ENCODE measurements around the gene JMJD8.

Gene JMJD8, protein sequence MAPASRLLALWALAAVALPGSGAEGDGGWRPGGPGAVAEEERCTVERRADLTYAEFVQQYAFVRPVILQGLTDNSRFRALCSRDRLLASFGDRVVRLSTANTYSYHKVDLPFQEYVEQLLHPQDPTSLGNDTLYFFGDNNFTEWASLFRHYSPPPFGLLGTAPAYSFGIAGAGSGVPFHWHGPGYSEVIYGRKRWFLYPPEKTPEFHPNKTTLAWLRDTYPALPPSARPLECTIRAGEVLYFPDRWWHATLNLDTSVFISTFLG

DNA sequence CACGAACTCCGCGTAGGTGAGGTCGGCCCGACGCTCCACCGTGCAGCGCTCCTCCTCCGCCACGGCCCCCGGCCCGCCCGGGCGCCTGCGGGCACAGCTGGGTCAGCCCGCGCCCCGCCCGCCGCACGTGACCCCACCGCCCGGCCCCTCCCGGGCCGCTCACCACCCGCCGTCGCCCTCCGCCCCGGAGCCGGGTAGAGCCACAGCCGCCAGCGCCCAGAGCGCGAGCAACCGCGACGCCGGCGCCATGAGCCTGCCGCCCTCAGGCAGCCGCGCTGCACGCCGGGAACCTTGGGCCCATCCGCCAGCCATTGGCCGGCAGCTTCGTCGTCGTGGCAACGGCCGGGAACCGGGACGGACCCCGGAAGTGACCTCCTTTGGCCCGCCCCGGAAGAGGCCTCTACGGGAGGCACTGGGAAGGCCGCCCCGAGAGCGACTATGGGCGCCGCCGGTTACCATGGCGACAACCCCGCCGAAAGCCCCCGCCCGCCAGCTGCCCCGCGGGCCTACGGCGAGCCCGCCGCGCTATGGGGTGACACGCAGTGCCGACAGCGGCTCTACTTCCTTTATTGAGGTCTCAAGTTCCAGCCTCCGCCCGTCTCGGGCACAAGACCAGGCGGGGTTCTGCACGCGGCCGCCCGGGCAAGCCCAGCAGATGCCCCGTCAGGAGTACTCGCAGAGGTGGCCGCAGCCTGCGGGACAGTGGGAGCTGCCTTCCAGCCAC is at the start of gene JMJD8:
TSS of gene JMJD8 (minus strand) at position 264 of the 724 bp plus-strand sequence. CDS start at position 249, 15 bp downstream.
- peak; percentile 98 for DNase-seq

DNA sequence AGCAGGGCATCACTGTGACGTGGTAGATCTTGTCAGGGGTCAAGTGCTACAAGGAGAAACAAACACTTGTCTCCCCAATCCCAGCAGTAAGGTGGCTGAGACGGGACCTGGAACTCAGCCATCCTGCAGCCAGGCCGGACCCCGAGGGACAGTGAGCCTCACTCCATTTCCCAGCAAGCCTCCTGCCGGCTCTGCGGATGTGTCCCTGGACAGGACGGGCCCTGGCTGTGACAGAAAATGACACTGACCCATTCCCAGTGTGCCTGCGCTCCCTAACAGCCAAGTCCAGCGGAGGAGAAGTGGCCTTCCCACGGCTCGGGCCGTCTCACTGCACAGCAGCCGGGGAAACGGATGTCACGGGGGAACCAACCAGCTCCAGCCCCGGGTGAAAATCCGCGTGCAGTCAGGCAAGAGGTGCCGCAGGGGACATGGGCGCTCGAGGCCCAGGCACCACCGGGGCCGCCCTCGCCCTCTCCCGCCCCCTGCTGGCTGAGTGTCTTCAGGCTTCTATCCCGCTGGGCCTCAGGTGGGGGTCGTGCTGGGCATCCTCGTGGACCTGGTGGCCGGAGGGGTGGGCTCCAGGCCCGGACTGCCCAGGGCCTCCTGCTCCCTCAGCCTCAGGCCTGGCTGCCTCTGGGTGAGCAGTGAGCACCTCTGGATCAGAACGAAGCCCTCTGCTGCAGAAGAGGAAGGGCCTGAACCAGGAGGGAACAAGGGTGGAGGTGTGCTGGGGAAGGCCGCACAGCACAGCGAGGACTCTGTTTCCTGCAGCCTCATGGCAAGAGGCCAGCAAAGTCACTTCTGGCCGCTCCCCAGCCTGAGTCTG is 49.5 kb upstream of the JMJD8 start:
- peak; percentile 61 for DNase-seq

DNA sequence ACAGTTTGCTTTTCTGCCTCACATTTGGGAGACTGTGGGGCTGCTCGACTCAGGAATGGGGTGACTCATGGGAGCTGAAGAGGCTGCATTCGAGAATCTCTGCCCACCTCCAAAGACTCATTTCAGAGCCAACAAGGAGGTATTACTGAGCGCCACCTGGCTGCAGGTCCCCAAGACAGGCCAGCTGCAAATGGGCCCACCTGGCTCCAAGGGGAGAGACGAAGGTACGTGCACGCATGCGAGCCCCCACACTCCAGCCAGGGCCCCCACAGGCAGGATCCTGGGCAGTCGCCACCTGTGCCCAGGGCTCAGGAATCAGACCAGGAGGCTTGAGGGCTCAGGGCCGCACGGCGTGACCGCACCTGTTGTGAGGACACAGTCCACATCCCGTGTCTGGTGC is 48.8 kb upstream of the JMJD8 start:
- DNase-seq, result no peak

DNA sequence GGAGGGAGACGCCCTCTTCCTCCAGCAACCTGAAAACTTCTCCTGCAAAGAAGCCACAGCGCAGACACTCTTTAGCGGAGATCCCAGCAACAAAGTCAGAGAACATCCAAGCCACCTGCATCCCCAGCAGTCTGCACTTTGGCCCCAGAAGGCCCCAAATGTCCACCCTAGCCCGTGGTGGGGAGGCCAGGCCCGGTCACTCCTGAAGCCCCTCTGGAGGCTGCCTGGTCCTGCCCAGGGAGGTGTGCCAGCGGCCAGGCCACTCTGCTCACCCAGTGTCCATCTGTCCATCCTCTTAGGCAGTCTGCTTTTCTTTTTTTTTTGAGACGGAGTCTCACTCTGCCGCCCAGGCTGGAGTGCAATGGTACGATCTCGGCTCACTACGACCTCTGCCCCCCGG is 48.2 kb upstream of the JMJD8 start:
- DNase-seq, result no peak

DNA sequence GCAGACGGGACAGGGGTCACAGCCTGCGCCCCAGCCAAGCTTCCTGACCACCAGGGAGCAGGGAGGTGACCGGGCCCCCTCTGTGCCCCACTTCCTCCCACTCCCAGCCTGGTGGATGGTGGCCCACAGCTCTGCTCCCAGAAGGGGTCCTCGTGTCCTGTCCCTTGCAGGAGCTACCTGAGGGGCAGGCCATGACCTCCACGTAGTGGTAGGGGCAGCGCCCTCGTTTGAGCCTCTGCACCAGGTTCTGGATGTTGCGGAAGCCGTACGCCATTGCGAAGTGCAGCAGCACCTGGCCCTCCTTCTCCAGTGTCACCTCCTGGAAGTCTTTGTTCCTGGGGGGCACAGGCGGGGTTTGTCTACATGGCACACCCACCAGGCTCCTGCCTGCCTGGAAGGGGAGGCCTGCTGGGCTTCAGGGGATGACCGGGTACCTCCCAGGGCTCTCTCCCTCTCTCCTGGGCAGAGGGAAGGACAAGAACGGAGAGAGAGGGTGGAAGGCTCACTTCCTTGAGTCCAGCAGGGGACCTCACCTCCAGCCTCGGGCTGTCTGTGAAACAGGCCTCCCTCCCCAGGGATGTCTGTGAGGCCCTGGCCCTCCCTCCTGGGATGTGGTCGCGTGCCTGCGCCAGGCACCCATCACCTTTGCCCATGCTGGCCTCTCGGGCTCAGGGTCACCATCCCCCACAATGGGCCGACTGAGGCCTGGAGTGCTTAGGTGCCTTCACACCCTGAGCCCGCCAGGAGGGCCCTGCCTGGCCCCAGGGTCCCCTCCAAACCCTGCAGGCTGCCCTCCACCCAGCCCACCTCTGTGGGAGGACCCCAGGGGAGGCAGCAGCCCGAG is 46.8 kb upstream of the JMJD8 start:
- no peak for DNase-seq

DNA sequence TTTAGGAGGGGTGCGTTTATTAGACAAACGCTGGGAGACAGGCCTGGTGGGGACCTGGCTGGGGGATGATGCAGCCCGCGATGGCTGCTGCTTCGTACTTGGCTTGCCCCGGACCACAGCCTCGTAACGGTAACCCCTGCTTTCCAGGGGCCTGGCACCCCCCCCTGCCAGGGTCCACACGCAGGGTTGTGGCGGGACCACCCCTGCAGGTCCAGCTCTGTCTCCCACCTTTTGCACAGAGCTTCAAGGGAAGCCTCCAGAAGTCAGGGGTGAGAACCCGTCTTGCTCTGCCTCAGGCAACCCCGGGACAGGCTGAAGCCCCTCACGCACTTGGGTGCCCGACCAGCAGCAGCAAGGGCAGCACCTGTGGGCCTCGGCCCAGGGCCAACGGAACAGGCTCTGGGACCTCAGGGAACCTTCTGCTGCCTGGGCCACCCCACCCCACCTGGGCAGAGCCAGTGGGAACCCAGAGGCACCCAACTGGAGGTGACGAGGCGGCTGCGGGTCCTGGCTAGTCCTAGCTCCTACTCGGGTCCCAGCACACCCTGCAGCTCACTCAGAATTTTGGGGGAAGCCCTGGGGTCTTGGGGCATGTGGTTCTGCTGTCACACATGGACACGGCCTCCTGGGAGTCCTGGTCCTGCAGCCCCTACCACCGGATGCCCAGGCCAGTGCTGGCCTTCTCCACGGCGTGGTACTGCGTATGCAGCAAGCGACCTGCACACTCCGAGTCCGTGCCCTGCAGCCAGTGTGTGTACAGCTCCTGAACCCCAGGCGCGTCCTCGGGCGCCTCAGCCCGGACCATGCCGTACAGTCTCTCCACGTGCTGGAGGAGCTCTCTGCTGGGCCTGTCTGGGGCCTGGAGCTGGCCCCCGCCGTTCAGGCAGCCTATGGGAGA is 45.9 kb upstream of the JMJD8 start:
- DNase-seq, result no peak

DNA sequence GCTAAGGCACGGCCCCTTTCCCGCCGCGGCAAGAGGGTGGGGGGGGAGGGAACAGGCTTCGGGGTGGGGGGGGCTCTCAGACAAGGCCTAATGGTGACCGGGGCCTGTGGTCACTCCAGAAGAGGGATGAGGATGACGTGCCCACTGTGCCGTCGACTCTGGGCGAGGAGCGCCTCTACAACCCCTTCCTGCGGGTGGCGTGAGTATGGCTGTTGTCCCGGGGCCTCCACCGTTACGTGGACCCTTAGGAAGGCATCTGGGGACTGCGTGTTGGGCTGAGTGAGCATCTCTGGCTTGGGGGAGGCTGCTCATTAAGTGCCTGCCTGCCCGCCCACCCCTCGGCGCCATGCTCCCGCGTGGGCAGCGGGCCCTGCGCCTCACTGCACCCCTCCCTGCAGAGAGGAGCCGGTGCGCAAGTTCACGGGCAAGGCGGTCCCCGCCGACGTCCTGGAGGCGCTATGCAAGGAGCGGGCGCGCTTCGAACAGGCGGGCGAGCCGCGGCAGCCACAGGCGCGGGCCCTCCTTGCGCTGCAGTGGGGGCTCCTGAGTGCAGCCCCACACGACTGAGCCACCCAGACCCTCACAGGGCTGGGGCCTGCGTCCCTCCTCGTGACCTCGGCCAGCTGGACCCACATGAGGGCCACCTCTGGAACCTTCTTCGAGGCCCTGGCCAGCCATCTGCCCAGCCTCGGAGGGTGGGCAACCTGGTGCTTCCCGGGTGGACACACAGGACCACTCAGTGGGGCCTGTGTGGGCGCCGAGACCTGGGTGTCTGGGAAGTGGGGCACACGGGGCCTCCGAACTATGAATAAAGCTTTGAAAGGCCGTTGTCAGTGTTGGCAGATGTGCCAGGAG is 45.0 kb upstream of the JMJD8 start:
- no peak for DNase-seq

DNA sequence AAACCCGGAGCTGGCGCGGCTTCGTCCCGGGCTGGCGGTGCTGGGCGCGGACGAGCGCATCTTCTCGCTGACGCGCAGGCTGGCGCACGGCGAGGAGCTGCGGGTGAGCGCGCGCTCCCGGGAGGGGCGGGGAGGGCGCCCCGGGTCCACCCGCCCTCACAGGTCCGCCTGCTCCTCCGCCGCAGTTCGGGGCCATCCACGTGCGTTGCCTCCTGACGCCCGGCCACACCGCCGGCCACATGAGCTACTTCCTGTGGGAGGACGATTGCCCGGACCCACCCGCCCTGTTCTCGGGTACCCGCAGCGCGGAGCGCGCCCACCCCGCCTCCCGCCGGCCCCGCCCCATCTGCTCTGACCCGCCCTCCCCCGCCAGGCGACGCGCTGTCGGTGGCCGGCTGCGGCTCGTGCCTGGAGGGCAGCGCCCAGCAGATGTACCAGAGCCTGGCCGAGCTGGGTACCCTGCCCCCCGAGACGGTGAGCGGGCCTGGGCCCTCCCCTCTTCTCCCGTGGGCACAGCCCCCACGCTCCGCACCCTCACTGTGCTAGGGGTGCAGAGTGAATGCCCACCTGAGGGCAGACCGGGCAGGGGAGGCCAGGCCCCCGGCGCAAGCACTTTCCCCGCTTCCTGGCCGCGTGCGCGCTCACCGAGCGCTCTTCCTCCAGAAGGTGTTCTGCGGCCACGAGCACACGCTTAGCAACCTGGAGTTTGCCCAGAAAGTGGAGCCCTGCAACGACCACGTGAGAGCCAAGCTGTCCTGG is 44.2 kb upstream of the JMJD8 start:
- DNase-seq, result peak; percentile 63

DNA sequence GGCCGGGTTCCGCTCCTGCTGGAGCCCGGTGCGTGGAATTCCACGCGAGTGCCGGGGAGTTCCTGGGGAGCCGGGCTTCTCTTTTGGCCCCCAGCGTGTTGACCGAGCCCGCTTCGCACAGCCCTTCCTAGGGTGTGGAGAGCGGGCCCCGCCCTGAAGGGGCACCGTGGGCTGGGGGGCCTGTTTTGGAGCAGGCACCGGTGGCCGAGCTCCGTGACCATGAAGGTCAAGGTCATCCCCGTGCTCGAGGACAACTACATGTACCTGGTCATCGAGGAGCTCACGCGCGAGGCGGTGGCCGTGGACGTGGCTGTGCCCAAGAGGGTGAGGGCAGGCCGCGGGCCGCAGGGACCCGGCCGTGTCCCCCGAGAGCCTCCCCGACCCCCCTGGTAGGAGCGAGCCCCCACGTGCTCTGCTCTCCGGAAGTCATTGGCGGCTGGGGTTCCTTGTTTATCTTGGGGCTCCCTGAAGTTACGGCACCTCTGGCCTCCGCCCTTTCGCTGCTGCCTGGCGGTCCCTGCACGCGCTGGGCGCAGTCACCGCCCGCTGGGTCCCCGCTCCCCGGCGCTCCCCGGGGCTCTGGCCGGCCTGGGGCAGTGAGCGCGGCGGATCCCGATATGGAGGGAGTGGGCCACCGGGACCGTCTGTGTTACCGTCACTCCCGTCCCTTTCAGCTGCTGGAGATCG is 43.3 kb upstream of the JMJD8 start:
- peak; percentile 43 for DNase-seq

DNA sequence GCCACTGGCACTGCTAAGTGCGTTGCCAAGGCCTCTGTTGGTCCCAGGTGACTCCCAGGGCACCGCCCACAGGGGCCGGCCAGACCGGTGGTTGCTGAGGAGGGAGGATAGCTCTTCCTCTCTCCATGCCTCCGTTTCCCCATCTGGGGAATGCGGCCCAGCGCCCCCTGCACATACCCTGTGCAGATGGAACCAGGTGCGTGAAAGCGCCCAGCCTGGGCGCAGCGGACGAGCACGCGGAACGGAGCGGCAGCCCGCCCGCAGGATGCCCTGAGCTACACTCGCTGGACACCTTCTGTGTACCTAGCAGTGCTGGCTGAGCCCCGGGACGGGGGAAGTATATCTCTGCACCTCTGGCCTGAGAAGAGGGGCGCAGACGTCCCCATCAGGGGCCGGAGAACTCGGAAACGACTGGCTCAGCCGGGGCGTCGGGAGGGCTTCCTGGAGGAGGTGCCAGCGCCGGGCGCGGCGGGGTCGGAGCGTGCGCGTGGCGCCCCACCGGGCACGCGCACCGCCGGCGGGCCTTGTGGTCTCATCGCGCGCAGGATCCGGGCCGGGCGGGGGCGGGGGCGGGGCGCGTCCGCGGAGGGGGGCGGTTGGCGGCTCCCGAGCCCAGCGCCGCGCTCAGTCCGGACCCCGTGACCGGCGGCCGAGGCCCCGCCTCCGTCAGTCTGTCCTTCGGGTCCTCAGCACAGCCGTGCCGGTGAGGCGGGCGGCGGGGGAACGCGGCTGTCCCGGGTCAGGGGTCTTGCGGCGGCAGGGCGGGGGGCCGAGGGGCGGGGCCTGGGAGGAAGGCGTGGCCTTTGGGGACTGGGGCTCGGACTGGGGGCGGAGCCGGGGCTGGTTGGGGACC is 42.5 kb upstream of the JMJD8 start, which contains the start of the genes CCDC78 and HAGHL:
TSS of gene CCDC78 (minus strand) at position 6 of the 853 bp plus-strand sequence. CDS start 76 bp downstream, outside the sequence.
TSS of gene HAGHL (plus strand) at position 669 of the 853 bp plus-strand sequence. CDS start 404 bp downstream, outside the sequence.
- peak; percentile 81 for DNase-seq

DNA sequence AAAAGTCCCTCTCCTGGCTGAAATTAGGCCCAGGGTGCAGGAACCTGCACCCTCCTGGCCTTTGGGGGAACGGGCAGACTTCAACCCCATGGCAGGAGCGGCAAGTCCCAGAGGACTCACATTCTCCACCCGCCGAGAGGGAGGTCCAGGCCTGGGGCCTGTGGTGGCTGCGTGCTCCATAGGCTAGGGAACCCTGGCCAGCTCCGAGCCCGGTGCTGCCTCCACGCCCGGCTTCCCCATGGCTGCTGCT is 42.0 kb upstream of the JMJD8 start:
- DNase-seq, result no peak

DNA sequence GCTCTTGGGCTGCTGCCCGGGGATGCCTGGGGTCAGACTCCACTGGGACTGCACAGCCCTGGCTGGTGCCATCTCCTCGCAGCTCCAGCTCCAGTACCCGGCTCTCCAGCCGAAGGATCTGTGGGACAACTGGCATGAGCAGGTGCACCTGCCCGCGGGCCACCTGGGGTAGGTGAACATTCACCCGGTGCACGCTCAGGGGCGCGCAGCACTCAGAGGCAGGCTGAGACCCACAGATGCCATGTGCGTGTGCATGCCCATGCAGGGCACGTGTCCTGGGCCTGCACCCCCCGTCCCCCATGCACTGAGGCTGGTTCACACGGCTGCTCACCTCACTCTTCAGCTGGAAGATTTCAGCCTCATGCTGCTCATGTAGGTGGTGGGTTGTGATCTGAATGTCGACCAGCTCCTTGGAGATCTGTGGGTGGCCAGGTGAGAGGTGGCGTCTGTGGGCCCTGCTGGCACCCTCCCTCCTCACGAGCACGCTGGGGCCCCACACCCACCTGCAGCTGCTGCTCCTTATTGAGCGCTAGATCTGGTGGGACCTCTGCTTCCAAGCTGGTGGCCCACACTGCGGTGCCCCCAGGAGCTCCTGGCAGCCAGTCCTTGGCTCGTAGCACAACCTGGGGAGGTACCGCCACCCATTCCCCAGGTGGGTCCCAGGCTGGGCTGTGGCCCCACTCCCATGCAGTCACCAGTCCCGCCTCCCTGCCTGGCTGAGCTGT is 41.5 kb upstream of the JMJD8 start:
- no peak for DNase-seq

DNA sequence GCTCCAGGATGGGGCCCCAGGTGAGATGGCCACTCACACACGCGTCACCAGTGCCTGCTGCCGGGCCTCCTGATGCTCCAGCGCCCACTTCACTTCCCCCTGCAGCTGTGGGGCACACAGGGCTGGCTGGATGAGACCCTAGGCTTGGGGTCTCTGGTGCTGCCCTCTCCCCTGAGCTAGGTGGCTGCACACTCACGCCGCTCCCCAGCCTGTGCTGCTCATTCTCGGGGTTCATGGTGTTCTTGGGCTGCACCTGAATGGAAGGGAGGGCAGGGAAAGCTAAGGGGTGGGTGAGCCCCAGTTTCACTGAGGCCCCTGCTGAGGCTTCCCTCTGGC is 40.9 kb upstream of the JMJD8 start:
- DNase-seq, result no peak

DNA sequence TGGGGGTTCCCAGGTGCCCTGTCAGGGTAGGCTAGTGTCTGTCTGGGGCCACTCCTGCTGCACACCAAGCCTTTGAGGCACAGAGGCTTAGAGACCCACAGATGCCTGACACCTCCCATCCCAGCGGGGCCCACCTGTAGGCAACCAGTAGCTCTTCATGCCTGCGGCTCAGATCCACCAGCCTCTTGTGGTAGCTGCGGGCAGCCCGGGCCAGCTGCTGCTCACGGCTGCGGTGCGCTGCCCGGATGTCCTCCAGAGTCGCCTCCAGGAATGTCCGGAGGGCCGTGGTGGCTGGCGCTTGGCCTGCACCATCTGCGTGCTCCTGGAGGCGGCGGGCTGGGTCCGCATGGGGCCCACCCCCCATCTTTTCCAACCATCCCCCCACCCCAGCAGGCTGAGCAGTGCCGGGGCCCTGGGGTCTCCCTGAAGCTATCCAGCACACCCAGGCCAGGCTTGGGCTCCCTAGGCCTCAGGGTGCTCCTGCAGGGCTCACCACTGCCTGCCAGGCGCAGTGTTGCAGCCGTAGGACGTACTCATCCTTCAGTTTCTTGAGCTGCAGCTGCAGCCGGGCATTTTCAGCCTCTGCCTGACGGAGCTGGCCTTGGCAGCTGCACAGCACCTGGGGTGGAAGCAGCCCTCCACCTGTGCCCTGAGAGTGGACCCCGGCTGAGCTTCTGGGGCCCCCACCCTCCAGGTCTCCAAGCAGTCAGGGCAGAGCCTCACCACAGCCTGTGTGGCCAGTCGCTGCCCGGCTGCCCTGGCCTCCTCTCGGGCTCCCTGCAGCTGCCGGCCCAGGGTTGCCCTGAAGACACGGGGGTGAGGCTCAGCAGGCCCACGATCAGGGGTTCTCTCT is 40.3 kb upstream of the JMJD8 start:
- DNase-seq, result no peak

DNA sequence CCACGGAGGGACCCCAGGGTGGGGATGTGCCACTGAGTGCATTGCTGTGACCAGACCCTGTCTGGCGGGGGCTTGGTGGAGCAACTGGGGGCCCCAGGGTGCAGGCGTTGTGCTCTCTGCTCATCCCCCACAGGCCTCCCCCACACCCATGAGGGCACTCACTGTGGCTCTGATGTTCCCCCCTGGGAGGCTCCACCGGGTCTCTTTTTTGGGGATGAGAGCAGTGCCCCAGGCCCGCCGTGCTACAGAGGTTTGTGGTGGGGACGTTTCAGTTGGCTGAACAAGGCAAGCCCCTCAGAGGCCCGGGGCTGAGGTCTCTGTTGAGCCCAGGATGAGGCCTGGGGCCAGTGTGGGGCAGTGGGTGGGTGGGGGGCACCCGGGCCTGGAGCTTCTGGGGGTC is 39.6 kb upstream of the JMJD8 start:
- DNase-seq, result no peak

DNA sequence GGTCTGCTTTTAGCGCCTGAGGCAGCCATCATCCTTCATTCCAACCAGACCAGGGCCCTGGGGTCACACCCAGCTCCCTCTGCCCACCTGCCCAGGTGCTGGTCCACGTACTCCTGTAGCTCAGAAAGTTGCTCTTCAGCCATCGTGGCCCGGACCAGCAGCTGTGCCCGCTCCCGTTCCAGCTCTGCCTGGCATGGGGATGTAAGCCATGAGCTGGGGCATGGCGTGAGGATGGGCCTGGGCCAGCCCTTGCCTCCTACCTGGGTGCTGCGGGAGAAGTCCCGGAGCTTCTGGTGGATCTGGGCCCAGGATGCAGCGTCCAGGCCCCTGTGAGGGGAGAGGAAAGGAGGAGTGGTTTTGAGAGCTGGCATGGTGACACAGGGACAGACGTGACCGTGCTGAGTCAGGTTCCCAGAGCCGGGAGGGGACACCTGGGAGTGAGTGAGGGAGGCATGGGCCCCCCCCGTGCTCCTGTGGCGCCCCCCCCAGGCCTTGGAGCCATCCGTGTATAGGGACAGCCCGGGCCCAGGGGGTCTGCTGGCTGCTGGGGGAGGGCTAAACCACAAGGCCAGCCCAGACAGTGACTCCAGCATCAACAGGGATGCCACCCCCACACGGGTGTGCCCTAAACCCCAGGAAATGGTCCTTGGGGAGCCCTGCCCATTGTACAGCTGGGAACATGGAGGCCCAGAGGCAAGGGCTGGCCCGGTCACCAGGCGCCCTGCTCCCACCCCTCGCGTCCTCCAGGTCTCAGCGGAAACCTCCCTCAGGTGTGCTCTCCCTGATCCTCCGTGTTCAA is 38.9 kb upstream of the JMJD8 start:
- DNase-seq, result no peak
